WI38 (cell line): ENCODE data around the gene SCYGR1.

Experiments
- H3K4me3 ChIP-seq: 2 replicates; pipeline ENCODE4 v1.5.1; 2011; ENCODE audit warnings: low read depth, mild to moderate bottlenecking, control low read depth, low read length
- CTCF ChIP-seq: IDR thresholded peaks from 2 replicates; pipeline ENCODE4 v1.5.1; 2012; ENCODE audit warnings: low read depth, mild to moderate bottlenecking, control low read depth, low read length

SCYGR1 gene

DNA sequence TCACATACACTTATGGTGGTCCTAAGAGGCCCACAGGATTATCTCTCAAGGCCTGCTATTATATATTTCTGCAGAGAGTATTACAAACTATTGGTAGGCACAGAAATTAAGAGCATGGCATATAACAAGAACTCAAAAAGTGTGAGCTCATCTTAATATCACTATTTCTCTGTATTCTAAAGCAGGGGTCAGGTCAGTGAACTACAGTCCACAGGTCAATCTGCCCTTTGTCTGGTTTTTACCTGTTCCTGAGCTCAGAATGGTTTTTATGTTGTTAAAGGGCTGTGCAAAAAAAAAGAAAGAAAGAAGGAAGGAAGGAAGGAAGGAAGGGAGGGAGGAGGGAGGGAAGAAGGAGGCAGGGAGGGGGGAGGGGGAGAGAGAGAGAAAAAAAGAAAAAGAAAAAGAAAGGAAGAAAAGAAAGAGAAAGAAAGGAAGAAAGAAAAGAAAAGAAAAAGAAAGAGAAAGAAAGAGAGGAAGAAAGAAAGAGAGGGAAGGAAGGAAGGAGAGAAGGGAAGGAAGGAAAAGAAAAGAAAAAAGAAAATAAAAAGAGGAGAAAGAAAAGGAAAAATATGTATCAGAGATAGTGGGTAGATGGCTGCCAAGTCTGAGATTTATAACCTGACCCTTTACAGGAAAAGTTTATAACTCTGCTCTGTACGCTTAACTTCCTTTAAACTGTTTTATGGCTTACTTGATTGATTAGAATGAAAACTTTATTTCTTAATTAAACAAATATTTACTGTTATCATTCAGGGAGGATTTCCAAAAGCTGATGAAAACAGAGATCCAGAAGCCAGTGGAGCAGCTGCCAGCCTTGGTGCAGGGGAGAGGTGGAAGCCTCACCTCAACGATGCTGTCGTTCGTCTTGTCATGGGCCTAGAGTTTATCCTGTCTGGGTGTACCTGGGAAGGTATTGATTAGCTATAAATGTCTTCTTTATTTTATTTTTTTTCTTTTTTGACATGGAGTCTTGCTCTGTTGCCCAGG is 11.2 kb upstream of the SCYGR1 start:
- H3K4me3 ChIP-seq = no peak overlapping the region
- no peak for TF ChIP-seq CTCF

DNA sequence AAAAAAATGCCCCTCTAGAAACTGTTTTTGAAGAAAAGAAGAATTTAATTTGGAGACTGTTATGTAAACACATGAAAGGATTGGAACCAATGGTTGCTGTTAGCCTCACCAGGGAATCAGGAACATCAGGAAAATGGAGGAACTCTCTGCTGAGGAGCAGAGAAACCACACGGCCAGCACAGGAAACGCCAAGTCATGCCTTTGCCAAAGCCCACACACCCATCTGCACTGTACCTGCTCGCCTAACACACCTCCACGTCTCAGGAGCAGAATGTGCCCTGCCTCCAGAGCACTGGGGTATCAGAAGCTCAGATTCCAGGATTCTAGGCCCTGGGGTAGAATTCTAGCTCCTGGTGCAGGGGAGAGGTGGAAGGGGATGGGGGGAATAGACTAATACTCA is 9.8 kb upstream of the SCYGR1 start:
- H3K4me3 ChIP-seq = no peak overlapping the region
- TF ChIP-seq CTCF = no peak

GRCh38 chr2:227395556-227395955 is 7.8 kb upstream of the SCYGR1 start:
- H3K4me3 ChIP-seq = no peak overlapping the region
- no peak for TF ChIP-seq CTCF

GRCh38 chr2:227394401-227394800 is 6.7 kb upstream of the SCYGR1 start:
- TF ChIP-seq CTCF = no peak
- no peak overlapping the region for H3K4me3 ChIP-seq

DNA sequence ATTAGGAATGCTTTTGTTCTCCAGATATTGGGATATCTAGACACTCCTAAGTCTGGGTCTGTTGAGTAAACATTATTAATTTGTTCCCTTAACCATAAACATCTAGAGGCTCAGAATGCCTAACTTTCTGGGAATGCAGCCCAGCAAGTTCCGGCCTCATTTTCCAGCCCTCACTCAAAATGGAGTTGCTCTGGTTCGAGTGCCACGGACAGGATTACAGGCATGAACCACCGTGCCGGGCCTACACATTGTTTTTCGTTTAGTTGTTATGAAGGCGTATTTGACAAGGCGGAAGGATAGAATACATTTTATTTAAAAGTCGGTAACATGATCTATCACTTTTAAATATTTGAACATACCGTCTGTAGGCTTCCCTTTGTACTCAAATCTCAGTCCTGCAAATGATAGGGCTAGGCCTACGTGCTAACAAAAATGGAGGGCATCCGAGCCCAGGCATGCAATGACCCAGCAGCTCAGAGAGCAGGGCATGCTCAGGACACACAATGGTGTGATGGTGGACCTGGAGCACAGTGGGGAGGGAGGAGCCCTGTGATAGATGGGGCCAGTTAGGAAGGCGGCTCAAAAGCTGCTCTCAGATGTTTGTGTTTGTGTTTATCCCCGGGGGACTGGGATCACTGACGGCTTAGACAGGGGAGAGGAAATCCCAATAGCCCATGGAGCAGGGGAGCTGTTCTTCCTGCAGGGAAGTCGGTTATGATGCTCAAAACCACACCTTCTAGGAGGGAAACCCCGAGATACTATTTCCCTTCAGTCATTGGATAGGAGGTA is 2.9 kb upstream of the SCYGR1 start:
- H3K4me3 ChIP-seq = no peak overlapping the region

GRCh38 chr2:227389661-227390060 is 1.9 kb upstream of the SCYGR1 start:
- TF ChIP-seq CTCF = no peak
- H3K4me3 ChIP-seq = no peak overlapping the region

More for the DNA sequence above, 2.9 kb upstream of the SCYGR1 start:
- TF ChIP-seq CTCF = no peak

DNA sequence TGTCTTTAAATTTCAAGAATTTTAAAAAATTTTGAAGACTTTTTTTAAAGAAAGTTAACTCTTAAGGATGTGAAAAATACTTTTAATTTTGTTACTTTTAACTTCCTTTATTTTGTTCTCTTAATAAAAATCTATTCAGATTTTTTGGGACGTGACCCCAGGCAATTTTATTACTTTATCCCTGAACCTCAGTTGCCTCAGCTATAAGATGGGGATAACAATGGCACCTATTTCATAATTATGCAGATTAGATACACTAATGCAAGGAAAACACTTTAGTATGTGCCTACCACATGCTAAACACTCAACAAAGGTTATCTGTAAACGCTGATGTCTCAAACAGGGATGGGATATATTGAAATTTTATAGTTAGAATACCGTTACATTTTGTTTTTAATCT is 1.5 kb upstream of the SCYGR1 start:
- no peak for TF ChIP-seq CTCF
- no peak overlapping the region for H3K4me3 ChIP-seq
